ENCODE results near the gene INTS14.
"Not testable (repeated sequence)": the region's sequence is repeated elsewhere in the genome, so short reads cannot be mapped to it uniquely, and the experiment has no call there.

Gene INTS14

GRCh38 chr15:65631503-65631902 is 20.6 kb upstream of the INTS14 start:
- no peak for DNase-seq

- no peak for DNase-seq
These were observed 19.8 kb upstream of the INTS14 start for GRCh38 chr15:65630760-65631159.

GRCh38 chr15:65629548-65629947 is 18.6 kb upstream of the INTS14 start:
- no peak for DNase-seq

- no peak for DNase-seq
These were observed 15.9 kb upstream of the INTS14 start for GRCh38 chr15:65626856-65627255.

GRCh38 chr15:65623103-65623502 is 12.2 kb upstream of the INTS14 start:
- DNase-seq = no peak

- DNase-seq = no peak
These were observed 10.7 kb upstream of the INTS14 start, which contains the start of gene SLC24A1 for GRCh38 chr15:65621638-65622037. SLC24A1 (plus strand) TSS chr15:65621938; CDS start chr15:65624081, 2,143 bp downstream.

- DNase-seq = no peak
These were observed 9.9 kb upstream of the INTS14 start for GRCh38 chr15:65620833-65621232.

GRCh38 chr15:65619626-65620290 is 8.8 kb upstream of the INTS14 start:
- no peak for DNase-seq

- no peak for DNase-seq
These were observed 7.7 kb upstream of the INTS14 start for GRCh38 chr15:65618560-65619109.

GRCh38 chr15:65615887-65616286 is 5.0 kb upstream of the INTS14 start:
- not testable (repeated sequence) for DNase-seq

GRCh38 chr15:65612949-65613744 is 2.2 kb upstream of the INTS14 start:
- DNase-seq = no peak

GRCh38 chr15:65612616-65612946 is 1.6 kb upstream of the INTS14 start:
- no peak for DNase-seq

GRCh38 chr15:65611888-65612615 is 1.1 kb upstream of the INTS14 start:
- DNase-seq = peak in 2 of 58 donors; percentile 4 to 11

- no peak for DNase-seq
These were observed 7.4 kb downstream of the INTS14 start for GRCh38 chr15:65603559-65603958.

- DNase-seq = no peak
These were observed 7.8 kb downstream of the INTS14 start for GRCh38 chr15:65603134-65603533.

GRCh38 chr15:65599677-65600076 is 11.3 kb downstream of the INTS14 start:
- no peak for DNase-seq

- DNase-seq = no peak
These were observed 12.5 kb downstream of the INTS14 start for GRCh38 chr15:65598468-65598867.

GRCh38 chr15:65595960-65596359 is 15.0 kb downstream of the INTS14 start:
- DNase-seq = peak in 25 of 58 donors; percentile 3 to 57 (median 20)

GRCh38 chr15:65587094-65587493 is 23.8 kb downstream of the INTS14 start:
- no peak for DNase-seq

GRCh38 chr15:65584241-65584640 is 26.7 kb downstream of the INTS14 start:
- no peak for DNase-seq

GRCh38 chr15:65583701-65584100 is 27.2 kb downstream of the INTS14 start:
- no peak for DNase-seq

- DNase-seq = no peak
These were observed 30.6 kb downstream of the INTS14 start for GRCh38 chr15:65580287-65580686.
